Stimulated activated CD4-positive, alpha-beta T cell treated with anti-CD3 and anti-CD28 coated beads, Interleukin-4, amount 100 ng/mL, for 24 hours (primary cell): ENCODE results near the gene NELFCD.
A peak's percentile ranks its signal among the peaks of the same experiment; 100 is the strongest.
"Not testable (repeated sequence)": the region's sequence is repeated elsewhere in the genome, so short reads cannot be mapped to it uniquely, and the experiment has no call there.

Experiments used
- DNase-seq: peaks from one replicate; pipeline ENCODE4 v3.0.0-alpha.2; 2020

Gene NELFCD

GRCh38 chr20:59027741-59028320 lies 46.8 kb downstream of the NELFCD start:
- DNase-seq, result no peak

- no peak for DNase-seq
Measured at GRCh38 chr20:59028812-59029211, 47.8 kb downstream of the NELFCD start.

- no peak for DNase-seq
Measured at GRCh38 chr20:59030911-59031563, 50.0 kb downstream of the NELFCD start.

- no peak for DNase-seq
Measured at GRCh38 chr20:59031564-59032022, 50.5 kb downstream of the NELFCD start.

- DNase-seq, result peak; percentile 96
Measured at GRCh38 chr20:59032023-59032712, 51.1 kb downstream of the NELFCD start, which contains the start of gene ATP5F1E. ATP5F1E (minus strand) TSS chr20:59032335; CDS start chr20:59032251, 84 bp downstream.

- DNase-seq, result no peak
Measured at GRCh38 chr20:59032713-59033059, 51.6 kb downstream of the NELFCD start.

- no peak for DNase-seq
Measured at GRCh38 chr20:59033093-59033492, 52.0 kb downstream of the NELFCD start.

- no peak for DNase-seq
Measured at GRCh38 chr20:59033616-59034165, 52.6 kb downstream of the NELFCD start.

GRCh38 chr20:59035381-59035780 lies 54.3 kb downstream of the NELFCD start:
- DNase-seq, result no peak

GRCh38 chr20:59037386-59037785 lies 56.3 kb downstream of the NELFCD start:
- DNase-seq, result no peak

GRCh38 chr20:59039233-59039632 lies 58.2 kb downstream of the NELFCD start:
- no peak for DNase-seq

GRCh38 chr20:59040667-59041066 lies 59.6 kb downstream of the NELFCD start:
- no peak for DNase-seq

GRCh38 chr20:59041487-59041886 lies 60.4 kb downstream of the NELFCD start:
- DNase-seq, result not testable (repeated sequence)

GRCh38 chr20:59042151-59042795 lies 61.2 kb downstream of the NELFCD start, which contains the start of gene PRELID3B:
PRELID3B (minus strand) TSS chr20:59042786; CDS start chr20:59042730, 56 bp downstream.
- DNase-seq, result no peak

GRCh38 chr20:59042796-59043631 lies 62.0 kb downstream of the NELFCD start:
- peak; percentile 94 for DNase-seq

- DNase-seq, result no peak
Measured at GRCh38 chr20:59043698-59044097, 62.6 kb downstream of the NELFCD start.

- no peak for DNase-seq
Measured at GRCh38 chr20:59044295-59044694, 63.2 kb downstream of the NELFCD start.
